IMR-90 (cell line): ENCODE data around the gene CCL20.

Source experiments
- CTCF ChIP-seq: conservative IDR thresholded peaks from 2 replicates; pipeline ENCODE4 v1.5.1; 2012; ENCODE audit warnings: mild to moderate bottlenecking, low read depth, low read length, improper control_type of control experiment
- POLR2A ChIP-seq: IDR thresholded peaks from 2 replicates; pipeline ENCODE4 v1.6.1; 2012; ENCODE audit warnings: mild to moderate bottlenecking, low read depth, low read length

- TF ChIP-seq CTCF (peak; percentile 60), POLR2A (no peak)
These were observed 48.6 kb downstream of the CCL20 start for GRCh38 chr2:227862227-227862740.
